Measurements from ENCODE around the gene ITGB6.
A peak's percentile ranks its signal among the peaks of the same experiment; 100 is the strongest.

Gene ITGB6

GRCh38 chr2:160092445-160092844 lies 107.6 kb downstream of the ITGB6 start:
- DNase-seq (ENCODE audit: low read depth, low spot score) = no peak

- no peak for DNase-seq (ENCODE audit: low read depth, low spot score)
Measured at GRCh38 chr2:160091381-160091780, 108.7 kb downstream of the ITGB6 start.

GRCh38 chr2:160087854-160088745 lies 112.0 kb downstream of the ITGB6 start:
- DNase-seq (ENCODE audit: low read depth, low spot score) = no peak

GRCh38 chr2:160085662-160086061 lies 114.4 kb downstream of the ITGB6 start:
- no peak for DNase-seq (ENCODE audit: low read depth, low spot score)

GRCh38 chr2:160077912-160078810 lies 121.9 kb downstream of the ITGB6 start:
- no peak for DNase-seq (ENCODE audit: low read depth, low spot score)

- DNase-seq (ENCODE audit: low read depth, low spot score) = no peak
Measured at GRCh38 chr2:160076914-160077313, 123.2 kb downstream of the ITGB6 start.

GRCh38 chr2:160076241-160076640 lies 123.8 kb downstream of the ITGB6 start:
- DNase-seq (ENCODE audit: low read depth, low spot score) = no peak

GRCh38 chr2:160075171-160075570 lies 124.9 kb downstream of the ITGB6 start:
- DNase-seq (ENCODE audit: low read depth, low spot score) = peak; percentile 96

- DNase-seq (ENCODE audit: low read depth, low spot score) = no peak
Measured at GRCh38 chr2:160073284-160073888, 126.7 kb downstream of the ITGB6 start.

- DNase-seq (ENCODE audit: low read depth, low spot score) = no peak
Measured at GRCh38 chr2:160068906-160069305, 131.2 kb downstream of the ITGB6 start.

GRCh38 chr2:160064916-160065315 lies 135.2 kb downstream of the ITGB6 start:
- DNase-seq (ENCODE audit: low read depth, low spot score) = no peak

GRCh38 chr2:160063879-160064612 lies 136.0 kb downstream of the ITGB6 start:
- no peak for DNase-seq (ENCODE audit: low read depth, low spot score)

GRCh38 chr2:160063271-160063670 lies 136.8 kb downstream of the ITGB6 start:
- no peak for DNase-seq (ENCODE audit: low read depth, low spot score)

GRCh38 chr2:160062292-160063005 lies 137.6 kb downstream of the ITGB6 start, which contains the start of gene PLA2R1:
Gene PLA2R1 (minus strand): TSS chr2:160062615. CDS start chr2:160062403, 212 bp downstream.
- no peak for DNase-seq (ENCODE audit: low read depth, low spot score)

- no peak for DNase-seq (ENCODE audit: low read depth, low spot score)
Measured at GRCh38 chr2:160061944-160062291, 138.2 kb downstream of the ITGB6 start.

GRCh38 chr2:160061533-160061932 lies 138.5 kb downstream of the ITGB6 start:
- DNase-seq (ENCODE audit: low read depth, low spot score) = no peak

GRCh38 chr2:160060297-160060696 lies 139.8 kb downstream of the ITGB6 start:
- no peak for DNase-seq (ENCODE audit: low read depth, low spot score)

GRCh38 chr2:160057356-160057755 lies 142.7 kb downstream of the ITGB6 start:
- no peak for DNase-seq (ENCODE audit: low read depth, low spot score)

- no peak for DNase-seq (ENCODE audit: low read depth, low spot score)
Measured at GRCh38 chr2:160055726-160056108, 144.4 kb downstream of the ITGB6 start.

GRCh38 chr2:160054984-160055725 lies 144.9 kb downstream of the ITGB6 start:
- DNase-seq (ENCODE audit: low read depth, low spot score) = no peak

All from brain pericyte (primary cell).